Neural progenitor cell (in vitro differentiated cells): ENCODE results near the gene ANKAR.
"Not testable (repeated sequence)": the region's sequence is repeated elsewhere in the genome, so short reads cannot be mapped to it uniquely, and the experiment has no call there.

ENCODE experiments used
- CTCF ChIP-seq: fragments of 200-600 bp; sonication (generic); IDR thresholded peaks from 2 replicates; pipeline ENCODE4 v1.5.1; 2017; ENCODE audit warnings: antibody characterized with exemption, mild to moderate bottlenecking
- EZH2phosphoT487 ChIP-seq: fragments of 200-600 bp; sonication (generic); IDR thresholded peaks from 2 replicates; pipeline ENCODE4 v1.6.1; 2017; ENCODE audit warnings: antibody characterized with exemption

GRCh38 chr2:189717593-189717992 is 43.1 kb downstream of the ANKAR start:
- TF ChIP-seq CTCF, EZH2phosphoT487: not testable (repeated sequence)
